CD4-positive, alpha-beta T cell treated with Interferon gamma for 1 hour (primary cell): ENCODE results near the gene CWF19L2.

Source experiments
- DNase-seq: peaks from one replicate; pipeline ENCODE4 v3.0.0-alpha.2; 2020

The CWF19L2 gene

DNA sequence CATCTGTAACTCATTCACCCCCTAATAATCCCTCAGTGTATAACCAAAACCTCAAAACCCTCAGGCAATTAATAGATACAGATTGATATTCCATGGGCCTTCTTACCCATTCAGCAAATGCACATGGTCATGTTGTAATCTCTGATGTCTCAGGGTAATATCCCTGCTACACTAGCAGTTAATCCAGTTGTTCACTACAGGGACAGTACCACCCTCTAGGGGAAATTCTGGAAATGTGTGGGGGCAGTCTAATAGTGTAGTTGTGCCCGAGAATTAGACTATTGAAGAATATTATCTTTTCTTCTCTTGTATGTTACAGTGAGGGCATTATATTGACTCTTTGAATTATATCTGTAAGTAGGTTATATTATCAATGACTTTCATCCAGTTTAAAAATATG, 175.4 kb downstream of the CWF19L2 start:
- no peak for DNase-seq
